HepG2 (cell line): ENCODE measurements around the gene ANKDD1A. TPM values are rescaled to one million over a fixed set of nuclear protein-coding genes. Genes with fewer than 3 reads are reported as not detected.

ENCODE experiments used
- ATAC-seq: fragments of 200-7000 bp; cut with Tn5 transposase; 3 replicates; pipeline ENCODE4 v1.9.1; 2020; ENCODE audit warnings: mild to moderate bottlenecking, moderate library complexity
- BruUV-seq: library from RNA; stranded (reverse); fragments of 400-500 nt; replicated peaks from 2 replicates; lab custom pipeline; 2021; lab: Mats Ljungman, UMichigan
- CTCF ChIA-PET: fragments of 300-600 bp; formaldehyde crosslinking; extraction: SDS; loops from one replicate; lab custom pipeline; 2021; ENCODE audit warnings: low total read pairs, inconsistent platforms, low intra/inter-chr PET ratio; lab: Yijun Ruan, JAX
- POLR2A ChIA-PET: fragments of 350-600 bp; sonication (Branson Sonifier 250); formaldehyde crosslinking; loops from one replicate; lab custom pipeline; 2020; ENCODE audit warnings: antibody characterized with exemption, inconsistent platforms; lab: Yijun Ruan, JAX
- DNase-seq: peaks from one replicate; pipeline ENCODE4 v3.0.0-alpha.2; 2015; ENCODE audit warnings: low spot score
- FAIRE-seq: peaks from 3 replicates; lab custom pipeline; 2011; peaks lifted over from hg19 to GRCh38; lab: Jason Lieb, UNC
- H2AFZ ChIP-seq: one replicate; pipeline ENCODE4 v1.6.1; 2011; ENCODE audit warnings: low read length, inconsistent platforms
- H3K27ac ChIP-seq: fragments of 300-600 bp; 3 replicates; pipeline ENCODE4 v1.8.0; 2011; ENCODE audit warnings: mixed run types, mild to moderate bottlenecking, mixed read lengths, low read length, inconsistent platforms; ENCODE audit not compliant: insufficient read depth; ENCODE audit errors: extremely low read length
- H3K27me3 ChIP-seq, 2 experiments: fragments of 200-600 bp in 1 of 2; 2 replicates in 1 of 2; 3 replicates in 1 of 2; pipeline versions ENCODE4 v1.6.0 to v1.8.0; 2011; ENCODE audit warnings: low read length in 2 of 2, mild to moderate bottlenecking in 2 of 2, moderate library complexity in 2 of 2, inconsistent platforms in 1 of 2; ENCODE audit not compliant: insufficient read depth in 2 of 2, control insufficient read depth in 1 of 2
- H3K36me3 ChIP-seq, 2 experiments: fragments of 200-600 bp in 1 of 2; replicated peaks in 1 of 2; 2 replicates in 1 of 2; 3 replicates in 1 of 2; pipeline versions ENCODE4 v1.5.1 to v1.8.0; 2011; ENCODE audit warnings: low read length in 2 of 2, inconsistent platforms in 1 of 2; ENCODE audit not compliant: insufficient read depth in 2 of 2, control insufficient read depth in 1 of 2
- H3K4me1 ChIP-seq: 2 replicates; pipeline ENCODE4 v1.5.1; 2012; ENCODE audit warnings: low read length, inconsistent platforms; ENCODE audit not compliant: insufficient read depth
- H3K4me2 ChIP-seq: 2 replicates; pipeline ENCODE4 v1.6.0; 2011; ENCODE audit warnings: low read depth, low read length, inconsistent platforms
- H3K4me3 ChIP-seq, 3 experiments: fragments of 200-600 bp in 1 of 3; sonication (generic), shearing (Covaris generic) in 1 of 3; replicated peaks in 1 of 3; 2 replicates each; pipeline ENCODE4 v1.5.1; 2011 to 2016; ENCODE audit warnings: low read length in 3 of 3, inconsistent platforms in 2 of 3, low read depth in 2 of 3, mild to moderate bottlenecking in 2 of 3, control low read depth in 1 of 3, mixed read lengths in 1 of 3; ENCODE audit not compliant: insufficient read depth in 1 of 3
- H3K79me2 ChIP-seq: one replicate; pipeline ENCODE4 v1.6.1; 2011; ENCODE audit warnings: low read length, inconsistent platforms; ENCODE audit not compliant: insufficient read depth
- H3K9ac ChIP-seq: 2 replicates; pipeline ENCODE4 v1.6.0; 2011; ENCODE audit warnings: mild to moderate bottlenecking, low read depth, low read length, inconsistent platforms; ENCODE audit not compliant: insufficient read depth
- H3K9me3 ChIP-seq: 2 replicates; pipeline ENCODE4 v1.5.1; 2012; ENCODE audit warnings: mild to moderate bottlenecking, low read length
- H4K20me1 ChIP-seq: 2 replicates; pipeline ENCODE4 v1.6.0; 2011; ENCODE audit warnings: inconsistent platforms, mild to moderate bottlenecking, low read length, moderate library complexity; ENCODE audit not compliant: insufficient read depth
- MAFF ChIP-seq: IDR thresholded peaks from 2 replicates; pipeline ENCODE4 v1.6.1; 2011; ENCODE audit warnings: low read depth, low read length, improper control_type of control experiment
- MAFK ChIP-seq, 2 experiments: IDR thresholded peaks in 1 of 2; conservative IDR thresholded peaks in 1 of 2; 2 replicates each; pipeline ENCODE4 v1.6.1; 2011; ENCODE audit warnings: improper control_type of control experiment in 2 of 2, low read length in 2 of 2
- RELA ChIP-seq: sonication (generic); formaldehyde crosslinking; IDR thresholded peaks from 2 replicates; pipeline ENCODE4 v1.4.0; 2020; ENCODE audit warnings: missing genetic modification reagents
- ZNF414 ChIP-seq: sonication (generic); formaldehyde crosslinking; IDR thresholded peaks from 2 replicates; pipeline ENCODE4 v1.5.0; 2020; ENCODE audit warnings: missing genetic modification reagents
- WGBS: methylation state at CpG from one replicate; pipeline ENCODE4 v1.1.6; 2017; ENCODE audit warnings: low lambda C conversion rate; 5-methylcytosine and 5-hydroxymethylcytosine counted together
- in situ Hi-C: cut with HindIII; loops from 2 replicates; pipeline ENCODE4 v1.10.0; 2017; ENCODE audit warnings: low pct_unique_long_range_greater_than_20kb; ENCODE audit not compliant: extremely low pct_ligation_motif_present
- intact Hi-C: fragments of 100-400 bp; cut with micrococcal nuclease; formaldehyde crosslinking; loops from one replicate; pipeline ENCODE4 v1.10.0; 2022; ENCODE audit not compliant: unreplicated experiment
- polyA plus RNA-seq, 8 experiments: library from polyadenylated mRNA; depleted of rRNA in 3 of 8; stranded (reverse) in 7 of 8; unstranded in 1 of 8; fragments of >200 nt; fragmentation: Illumina TruSeq in 4 of 8; extraction: Trizol in 4 of 8; gene quantifications; 2 replicates each; pipeline versions ENCODE4 v1.2.1 to v1.2.3, GENCODE V29; 2011 to 2016; ENCODE audit warnings: low read depth in 4 of 8, missing spikeins in 1 of 8, mixed read lengths in 1 of 8; ENCODE audit not compliant: insufficient read depth in 1 of 8
- total RNA-seq, 5 experiments: library from RNA; depleted of rRNA; stranded (reverse); fragments of >200 nt; fragmentation: Illumina TruSeq; extraction: Trizol; gene quantifications; 2 replicates each; pipeline ENCODE4 v1.2.3, GENCODE V29; 2016; ENCODE audit warnings: low read depth in 1 of 5
- TF ChIP-seq, protein P1 (sequence below): sonication (generic); formaldehyde crosslinking; IDR thresholded peaks from 2 replicates; pipeline ENCODE4 v1.9.0; 2021; ENCODE audit warnings: missing genetic modification reagents, borderline replicate concordance

ANKDD1A gene
- total and polyA plus RNA-seq, 2 of the 13 experiments (the other 11 are each of a cell fraction or from before 2014, with no cell fraction given): 0.11 to 0.48 TPM

GRCh38 chr15:65004993-65005392 lies 93.3 kb downstream of the ANKDD1A start:
- no peak for FAIRE-seq
- WGBS: 99% methylated on average over 3 of the region's 3 CpGs
- POLR2A ChIA-PET: interaction anchor here (0.6 kb wide), 1 partner anchor 8 kb away, joined by 3 read pairs; no protein-coding TSS in a partner anchor
- Histone ChIP-seq H3K27me3 (no peaks in the 10 kb centered on the region; a peak in 1 of 5 replicates), H3K4me2 (no peak overlapping the region), H2AFZ (no peak overlapping the region), H3K9ac (no peak overlapping the region), H3K36me3 (peaks cover 2 to 3% of the 10 kb centered on the region in 2 experiments; a peak in 4 of 5 replicates), H3K79me2 (no peaks in the 10 kb centered on the region), H3K4me1 (no peaks in the 10 kb centered on the region), H3K9me3 (no peaks in the 10 kb centered on the region), H3K4me3 (no peak overlapping the region), H4K20me1 (no peaks in the 10 kb centered on the region), H3K27ac (no peak overlapping the region)
- intact Hi-C loops (no loop called here), in situ Hi-C loops (no loop called here)
- no peak for DNase-seq
- CTCF ChIA-PET: no interaction called here
- no peak for ATAC-seq
- BruUV-seq: no TSS peak
- peak; percentile 27 to 42; a peak in 1 of 4 replicates for TF ChIP-seq MAFK (conservative IDR thresholded peaks at IDR 0.05 in 1 of 2, IDR thresholded peaks at IDR 0.05 in 1 of 2; ENCODE audit: low read length in 2 of 2)
- 0 out of 2 replicates have a peak, but pooled peaks have one; percentile 11 for TF ChIP-seq MAFF
- TF ChIP-seq RELA: no peak

DNA sequence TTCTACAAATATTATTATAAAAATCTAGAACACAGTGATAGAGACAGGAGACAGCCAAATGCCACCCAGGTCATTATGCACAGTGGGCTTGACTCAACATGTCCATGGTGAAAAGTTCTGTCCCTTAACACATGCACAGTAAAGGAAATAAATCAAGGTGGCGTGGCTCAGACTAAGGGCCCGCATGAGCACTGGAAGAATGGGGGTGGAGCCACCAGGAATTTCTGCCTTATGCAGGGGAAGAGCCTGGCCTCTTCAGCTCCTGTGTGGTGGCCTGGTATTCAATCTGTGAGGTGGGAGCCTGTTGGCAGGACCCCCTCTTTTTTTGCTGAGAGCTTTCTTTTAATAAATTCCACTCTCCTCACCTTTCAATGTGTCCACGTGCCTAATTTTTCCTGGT lies 95.2 kb downstream of the ANKDD1A start:
- H3K27ac ChIP-seq: no peak overlapping the region
- ATAC-seq (no peak), DNase-seq (no peak), FAIRE-seq (no peak)
- TF ChIP-seq, protein P1, sequence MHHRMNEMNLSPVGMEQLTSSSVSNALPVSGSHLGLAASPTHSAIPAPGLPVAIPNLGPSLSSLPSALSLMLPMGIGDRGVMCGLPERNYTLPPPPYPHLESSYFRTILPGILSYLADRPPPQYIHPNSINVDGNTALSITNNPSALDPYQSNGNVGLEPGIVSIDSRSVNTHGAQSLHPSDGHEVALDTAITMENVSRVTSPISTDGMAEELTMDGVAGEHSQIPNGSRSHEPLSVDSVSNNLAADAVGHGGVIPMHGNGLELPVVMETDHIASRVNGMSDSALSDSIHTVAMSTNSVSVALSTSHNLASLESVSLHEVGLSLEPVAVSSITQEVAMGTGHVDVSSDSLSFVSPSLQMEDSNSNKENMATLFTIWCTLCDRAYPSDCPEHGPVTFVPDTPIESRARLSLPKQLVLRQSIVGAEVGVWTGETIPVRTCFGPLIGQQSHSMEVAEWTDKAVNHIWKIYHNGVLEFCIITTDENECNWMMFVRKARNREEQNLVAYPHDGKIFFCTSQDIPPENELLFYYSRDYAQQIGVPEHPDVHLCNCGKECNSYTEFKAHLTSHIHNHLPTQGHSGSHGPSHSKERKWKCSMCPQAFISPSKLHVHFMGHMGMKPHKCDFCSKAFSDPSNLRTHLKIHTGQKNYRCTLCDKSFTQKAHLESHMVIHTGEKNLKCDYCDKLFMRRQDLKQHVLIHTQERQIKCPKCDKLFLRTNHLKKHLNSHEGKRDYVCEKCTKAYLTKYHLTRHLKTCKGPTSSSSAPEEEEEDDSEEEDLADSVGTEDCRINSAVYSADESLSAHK (CRISPR knock-in tag): no peak
- TF ChIP-seq ZNF414 (CRISPR knock-in tag): no peak
- no peaks in the 10 kb centered on the region for H3K79me2 ChIP-seq
- POLR2A ChIA-PET: no interaction called here
- H3K36me3 ChIP-seq: peaks cover 2 to 3% of the 10 kb centered on the region in 2 experiments; a peak in 4 of 5 replicates
- 100% methylated on average over 3 of the region's 3 CpGs for WGBS
- no peaks in the 10 kb centered on the region for H4K20me1 ChIP-seq
- CTCF ChIA-PET: no interaction called here
- no peaks in the 10 kb centered on the region for H3K9me3 ChIP-seq
- in situ Hi-C loops (no loop called here), intact Hi-C loops (no loop called here)
- no peaks in the 10 kb centered on the region; a peak in 1 of 5 replicates for H3K27me3 ChIP-seq
- no peak overlapping the region for H3K9ac ChIP-seq
- BruUV-seq: no TSS peak
- no peaks in the 10 kb centered on the region for H3K4me1 ChIP-seq
- H2AFZ ChIP-seq: no peak overlapping the region
- no peak overlapping the region for H3K4me3 ChIP-seq
- no peak overlapping the region for H3K4me2 ChIP-seq

Other genes starting within 250 kb of the ANKDD1A start
- not detected in 2 replicates for gene RBPMS2, start 136.3 kb upstream of the ANKDD1A start, total RNA-seq (2016; rRNA removed; fragmentation: Illumina TruSeq; extraction: Trizol)
- gene RBPMS2, start 136.3 kb upstream of the ANKDD1A start, polyA plus RNA-seq (2011; rRNA removed): 0.08 and 0.16 TPM in 2 replicates
- 8.3 and 19.7 TPM in 2 replicates for gene PIF1, start 86.3 kb upstream of the ANKDD1A start, total RNA-seq (2016; rRNA removed; fragmentation: Illumina TruSeq; extraction: Trizol)
- gene PIF1, start 86.3 kb upstream of the ANKDD1A start, polyA plus RNA-seq (2011; rRNA removed): 14.0 and 18.5 TPM in 2 replicates
- 3.1 and 3.8 TPM in 2 replicates for gene PLEKHO2, start 70.0 kb upstream of the ANKDD1A start, total RNA-seq (2016; rRNA removed; fragmentation: Illumina TruSeq; extraction: Trizol)
- gene PLEKHO2, start 70.0 kb upstream of the ANKDD1A start, polyA plus RNA-seq (2011; rRNA removed): 4.8 and 5.1 TPM in 2 replicates
- gene SPG21, start 78.0 kb downstream of the ANKDD1A start, total RNA-seq (2016; rRNA removed; fragmentation: Illumina TruSeq; extraction: Trizol): 42.4 and 53.0 TPM in 2 replicates
- 29.1 and 36.7 TPM in 2 replicates for gene SPG21, start 78.0 kb downstream of the ANKDD1A start, polyA plus RNA-seq (2011; rRNA removed)
- 23.2 and 27.9 TPM in 2 replicates for gene MTFMT, start 117.7 kb downstream of the ANKDD1A start, total RNA-seq (2016; rRNA removed; fragmentation: Illumina TruSeq; extraction: Trizol)
- 8.9 and 9.9 TPM in 2 replicates for gene MTFMT, start 117.7 kb downstream of the ANKDD1A start, polyA plus RNA-seq (2011; rRNA removed)
- gene SLC51B, start 133.5 kb downstream of the ANKDD1A start, total RNA-seq (2016; rRNA removed; fragmentation: Illumina TruSeq; extraction: Trizol): 14.4 and 17.1 TPM in 2 replicates
- gene SLC51B, start 133.5 kb downstream of the ANKDD1A start, polyA plus RNA-seq (2011; rRNA removed): 12.0 and 14.9 TPM in 2 replicates
- gene RASL12, start 156.1 kb downstream of the ANKDD1A start, total RNA-seq (2016; rRNA removed; fragmentation: Illumina TruSeq; extraction: Trizol): 0.39 and 0.55 TPM in 2 replicates
- gene RASL12, start 156.1 kb downstream of the ANKDD1A start, polyA plus RNA-seq (2011; rRNA removed): 0.10 and 0.16 TPM in 2 replicates
- not detected in 2 replicates for gene KBTBD13, start 164.8 kb downstream of the ANKDD1A start, total RNA-seq (2016; rRNA removed; fragmentation: Illumina TruSeq; extraction: Trizol)
- not detected in 2 replicates for gene KBTBD13, start 164.8 kb downstream of the ANKDD1A start, polyA plus RNA-seq (2011; rRNA removed)
- gene UBAP1L, start 203.3 kb downstream of the ANKDD1A start, total RNA-seq (2016; rRNA removed; fragmentation: Illumina TruSeq; extraction: Trizol): 0.13 and 0.86 TPM in 2 replicates
- 1.4 and 1.7 TPM in 2 replicates for gene UBAP1L, start 203.3 kb downstream of the ANKDD1A start, polyA plus RNA-seq (2011; rRNA removed)
- 14.7 and 15.8 TPM in 2 replicates for gene PDCD7, start 221.9 kb downstream of the ANKDD1A start, total RNA-seq (2016; rRNA removed; fragmentation: Illumina TruSeq; extraction: Trizol)
- gene PDCD7, start 221.9 kb downstream of the ANKDD1A start, polyA plus RNA-seq (2011; rRNA removed): 10.1 TPM in 2 replicates